Hepatocyte (in vitro differentiated cells): ENCODE measurements around the gene DUSP28.

Source experiments
- EZH2 ChIP-seq: fragments of 200-600 bp; sonication (generic); IDR thresholded peaks from 2 replicates; pipeline ENCODE4 v1.6.1; 2016; ENCODE audit warnings: antibody characterized with exemption, mild to moderate bottlenecking, borderline replicate concordance
- EZH2phosphoT487 ChIP-seq: fragments of 200-600 bp; sonication (generic); IDR thresholded peaks from one replicate; pipeline ENCODE4 v1.6.1; 2018; ENCODE audit warnings: antibody characterized with exemption, mild to moderate bottlenecking, low read depth, moderate library complexity; ENCODE audit not compliant: unreplicated experiment, severe bottlenecking
- TF ChIP-seq, protein P1 (sequence below): fragments of 200-600 bp; sonication (generic); IDR thresholded peaks from 2 replicates; pipeline ENCODE4 v1.5.1; 2016; ENCODE audit warnings: antibody characterized with exemption, mild to moderate bottlenecking; ENCODE audit not compliant: poor library complexity

DNA sequence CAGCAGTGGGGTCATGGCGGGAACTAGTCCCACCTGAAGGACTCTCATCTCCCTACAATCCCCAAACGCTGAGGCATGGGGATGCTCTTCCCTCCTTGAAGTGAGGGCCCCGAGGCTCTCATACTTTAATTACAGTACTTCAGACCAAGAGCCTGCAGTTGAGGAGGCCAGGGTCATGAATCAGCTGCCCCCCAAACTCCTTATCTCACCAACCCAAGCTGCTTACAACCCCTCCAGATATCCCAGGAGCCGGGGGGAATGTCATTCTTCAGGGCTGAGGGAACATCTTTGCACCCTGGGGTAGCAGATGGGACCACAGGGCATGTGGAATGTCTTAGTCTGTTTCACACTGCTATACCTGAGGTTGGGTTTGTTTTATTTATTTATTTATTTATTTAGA is 23.6 kb downstream of the DUSP28 start:
- TF ChIP-seq, protein P1, sequence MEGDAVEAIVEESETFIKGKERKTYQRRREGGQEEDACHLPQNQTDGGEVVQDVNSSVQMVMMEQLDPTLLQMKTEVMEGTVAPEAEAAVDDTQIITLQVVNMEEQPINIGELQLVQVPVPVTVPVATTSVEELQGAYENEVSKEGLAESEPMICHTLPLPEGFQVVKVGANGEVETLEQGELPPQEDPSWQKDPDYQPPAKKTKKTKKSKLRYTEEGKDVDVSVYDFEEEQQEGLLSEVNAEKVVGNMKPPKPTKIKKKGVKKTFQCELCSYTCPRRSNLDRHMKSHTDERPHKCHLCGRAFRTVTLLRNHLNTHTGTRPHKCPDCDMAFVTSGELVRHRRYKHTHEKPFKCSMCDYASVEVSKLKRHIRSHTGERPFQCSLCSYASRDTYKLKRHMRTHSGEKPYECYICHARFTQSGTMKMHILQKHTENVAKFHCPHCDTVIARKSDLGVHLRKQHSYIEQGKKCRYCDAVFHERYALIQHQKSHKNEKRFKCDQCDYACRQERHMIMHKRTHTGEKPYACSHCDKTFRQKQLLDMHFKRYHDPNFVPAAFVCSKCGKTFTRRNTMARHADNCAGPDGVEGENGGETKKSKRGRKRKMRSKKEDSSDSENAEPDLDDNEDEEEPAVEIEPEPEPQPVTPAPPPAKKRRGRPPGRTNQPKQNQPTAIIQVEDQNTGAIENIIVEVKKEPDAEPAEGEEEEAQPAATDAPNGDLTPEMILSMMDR: no peak
- TF ChIP-seq EZH2 (no peak), EZH2phosphoT487 (no peak)
